Chondrocyte (in vitro differentiated cells): ENCODE measurements around the gene WWOX. TPM values are rescaled to one million over a fixed set of nuclear protein-coding genes. Genes with fewer than 3 reads are reported as not detected.
"Not testable (repeated sequence)": the region's sequence is repeated elsewhere in the genome, so short reads cannot be mapped to it uniquely, and the experiment has no call there.

Experiments
- DNase-seq: peaks from one replicate; pipeline ENCODE4 v3.0.0; 2021; ENCODE audit warnings: mixed read lengths, low spot score
- H3K27ac Mint-ChIP-seq: one replicate; pipeline ENCODE4 v1.8.0; 2021; ENCODE audit warnings: mild to moderate bottlenecking, moderate library complexity, mixed read lengths; ENCODE audit not compliant: unreplicated experiment
- H3K27me3 Mint-ChIP-seq: 2 replicates; pipeline ENCODE4 v1.8.0; 2021; ENCODE audit warnings: low read depth, mixed read lengths
- H3K36me3 Mint-ChIP-seq: 2 replicates; pipeline ENCODE4 v1.8.0; 2021; ENCODE audit warnings: low read depth, mixed read lengths
- H3K4me1 Mint-ChIP-seq: 2 replicates; pipeline ENCODE4 v1.8.0; 2021; ENCODE audit warnings: low read depth, mild to moderate bottlenecking, mixed read lengths
- H3K4me3 Mint-ChIP-seq: one replicate; pipeline ENCODE4 v1.8.0; 2021; ENCODE audit warnings: mild to moderate bottlenecking, moderate library complexity, mixed read lengths; ENCODE audit not compliant: unreplicated experiment
- H3K9me3 Mint-ChIP-seq: 2 replicates; pipeline ENCODE4 v1.8.0; 2021; ENCODE audit warnings: low read depth, mixed read lengths
- CTCF ChIP-seq: fragments of 200-600 bp; sonication (generic); IDR thresholded peaks from 2 replicates; pipeline ENCODE4 v1.5.0; 2021; ENCODE audit warnings: antibody characterized with exemption, mild to moderate bottlenecking, moderate library complexity
- total RNA-seq: library from RNA; stranded (reverse); gene quantifications from 3 replicates; pipeline ENCODE4 v1.2.1, GENCODE V29; 2021

WWOX gene
- total RNA-seq, 1 donor from 2014 or later: 12.1 TPM

- no peak overlapping the region for H3K27ac Mint-ChIP-seq
- H3K27me3 Mint-ChIP-seq: no peaks in the 10 kb centered on the region
- H3K4me1 Mint-ChIP-seq: peaks cover 31% of the 10 kb centered on the region
- H3K4me3 Mint-ChIP-seq: no peak overlapping the region
- TF ChIP-seq CTCF: no peak
- H3K36me3 Mint-ChIP-seq: no peaks in the 10 kb centered on the region
- DNase-seq: no peak
- H3K9me3 Mint-ChIP-seq: no peaks in the 10 kb centered on the region
Observed at GRCh38 chr16:78686601-78687000, 587.1 kb downstream of the WWOX start.

- Mint-ChIP-seq H3K27me3 (no peaks in the 10 kb centered on the region), H3K4me1 (peaks cover 25% of the 10 kb centered on the region), H3K9me3 (no peaks in the 10 kb centered on the region), H3K4me3 (no peak overlapping the region), H3K36me3 (no peaks in the 10 kb centered on the region), H3K27ac (no peak overlapping the region)
- no peak for DNase-seq
- no peak for TF ChIP-seq CTCF
Observed at GRCh38 chr16:78689028-78689427, 589.6 kb downstream of the WWOX start.

GRCh38 chr16:78689536-78689935 lies 590.1 kb downstream of the WWOX start:
- Mint-ChIP-seq H3K27me3 (no peaks in the 10 kb centered on the region), H3K27ac (no peak overlapping the region), H3K36me3 (no peaks in the 10 kb centered on the region), H3K9me3 (no peaks in the 10 kb centered on the region), H3K4me1 (peaks cover 20% of the 10 kb centered on the region), H3K4me3 (no peak overlapping the region)
- no peak for TF ChIP-seq CTCF
- no peak for DNase-seq

- DNase-seq: no peak
- no peak for TF ChIP-seq CTCF
- no peaks in the 10 kb centered on the region for H3K36me3 Mint-ChIP-seq
- H3K4me3 Mint-ChIP-seq: no peak overlapping the region
- no peak overlapping the region for H3K27ac Mint-ChIP-seq
- no peaks in the 10 kb centered on the region for H3K27me3 Mint-ChIP-seq
- peaks cover 11% of the 10 kb centered on the region for H3K4me1 Mint-ChIP-seq
- H3K9me3 Mint-ChIP-seq: no peaks in the 10 kb centered on the region
Observed at GRCh38 chr16:78690510-78690909, 591.1 kb downstream of the WWOX start.

GRCh38 chr16:78691746-78692145 lies 592.3 kb downstream of the WWOX start:
- not testable (repeated sequence) for H3K27ac Mint-ChIP-seq, H3K4me1 Mint-ChIP-seq, DNase-seq, H3K27me3 Mint-ChIP-seq, H3K9me3 Mint-ChIP-seq, H3K4me3 Mint-ChIP-seq, H3K36me3 Mint-ChIP-seq

GRCh38 chr16:78693496-78693895 lies 594.0 kb downstream of the WWOX start:
- no peak overlapping the region for H3K27ac Mint-ChIP-seq
- H3K36me3 Mint-ChIP-seq: no peaks in the 10 kb centered on the region

More at GRCh38 chr16:78693496-78693895, 594.0 kb downstream of the WWOX start:
- DNase-seq: no peak
- Mint-ChIP-seq H3K4me1 (peaks cover 10% of the 10 kb centered on the region), H3K4me3 (no peak overlapping the region), H3K27me3 (no peaks in the 10 kb centered on the region), H3K9me3 (peaks cover 7% of the 10 kb centered on the region)
- no peak for TF ChIP-seq CTCF
